ENCODE measurements around the gene SCART1. TPM values are rescaled to one million over a fixed set of nuclear protein-coding genes. Genes with fewer than 3 reads are reported as not detected.

SCART1 gene
- total and polyA plus RNA-seq, 3 donors from 2014 or later: 1.6 to 13.1 (median 11.6) TPM

DNA sequence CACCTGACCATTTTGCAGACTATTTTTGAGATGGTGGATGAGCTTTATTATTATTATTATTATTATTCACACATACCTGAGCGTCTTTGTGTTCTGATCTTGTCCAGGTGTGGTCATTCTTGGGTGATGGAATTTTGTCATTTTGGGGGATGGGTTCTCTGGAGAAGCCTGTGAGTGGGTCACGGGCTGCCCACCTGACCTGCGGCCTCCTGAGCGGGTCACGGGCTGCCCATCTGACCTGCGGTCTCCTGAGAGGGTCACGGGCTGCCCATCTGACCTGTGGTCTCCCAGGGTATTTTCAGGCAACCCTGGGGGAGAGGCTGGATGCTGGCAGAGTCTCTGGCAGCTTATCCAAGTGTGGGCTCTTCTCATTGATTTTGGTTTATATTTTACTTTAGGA, 7.3 kb downstream of the SCART1 start:
- TF ChIP-seq, protein P1, sequence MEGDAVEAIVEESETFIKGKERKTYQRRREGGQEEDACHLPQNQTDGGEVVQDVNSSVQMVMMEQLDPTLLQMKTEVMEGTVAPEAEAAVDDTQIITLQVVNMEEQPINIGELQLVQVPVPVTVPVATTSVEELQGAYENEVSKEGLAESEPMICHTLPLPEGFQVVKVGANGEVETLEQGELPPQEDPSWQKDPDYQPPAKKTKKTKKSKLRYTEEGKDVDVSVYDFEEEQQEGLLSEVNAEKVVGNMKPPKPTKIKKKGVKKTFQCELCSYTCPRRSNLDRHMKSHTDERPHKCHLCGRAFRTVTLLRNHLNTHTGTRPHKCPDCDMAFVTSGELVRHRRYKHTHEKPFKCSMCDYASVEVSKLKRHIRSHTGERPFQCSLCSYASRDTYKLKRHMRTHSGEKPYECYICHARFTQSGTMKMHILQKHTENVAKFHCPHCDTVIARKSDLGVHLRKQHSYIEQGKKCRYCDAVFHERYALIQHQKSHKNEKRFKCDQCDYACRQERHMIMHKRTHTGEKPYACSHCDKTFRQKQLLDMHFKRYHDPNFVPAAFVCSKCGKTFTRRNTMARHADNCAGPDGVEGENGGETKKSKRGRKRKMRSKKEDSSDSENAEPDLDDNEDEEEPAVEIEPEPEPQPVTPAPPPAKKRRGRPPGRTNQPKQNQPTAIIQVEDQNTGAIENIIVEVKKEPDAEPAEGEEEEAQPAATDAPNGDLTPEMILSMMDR (IDR thresholded peaks at IDR 0.05): no peak
- TF ChIP-seq POLR2A (IDR thresholded peaks at IDR 0.05): no peak
- no peak for DNase-seq
- H3K27ac ChIP-seq: no peak overlapping the region
- no peaks in the 10 kb centered on the region for H3K9me3 ChIP-seq
- H3K36me3 ChIP-seq (ENCODE audit: low read depth, missing control alignments): no peaks in the 10 kb centered on the region
- no peaks in the 10 kb centered on the region for H3K27me3 ChIP-seq
- 91% methylated on average over 7 of the region's 7 CpGs for WGBS, 2 donors
- H3K4me3 ChIP-seq: no peak overlapping the region
- H3K4me1 ChIP-seq: no peaks in the 10 kb centered on the region
- intact Hi-C loops (cut with DNase I; ENCODE audit: low total_unique reads): no loop called here

DNA sequence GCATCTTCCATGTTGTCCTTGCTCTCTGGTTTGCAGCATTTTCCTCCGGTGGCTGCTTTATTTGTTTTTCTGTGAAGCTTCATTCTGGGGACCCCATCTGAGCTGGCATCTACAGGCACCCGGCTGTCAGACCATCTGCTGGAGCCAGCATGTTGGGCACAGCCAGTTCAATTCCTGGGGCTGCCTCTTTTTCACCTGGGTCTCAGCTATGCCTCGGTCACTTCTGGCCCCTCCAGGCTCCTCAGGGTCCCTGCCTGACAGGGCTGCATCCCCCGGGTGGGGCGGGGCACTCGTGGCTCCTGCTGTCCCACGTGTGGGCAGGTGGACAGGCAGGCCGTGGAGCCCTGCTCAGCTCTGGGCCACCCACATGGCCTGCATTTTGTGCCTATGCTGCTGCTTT, 8.1 kb downstream of the SCART1 start:
- H3K4me1 ChIP-seq: no peaks in the 10 kb centered on the region
- TF ChIP-seq, protein P1 (IDR thresholded peaks at IDR 0.05): no peak
- no peak for TF ChIP-seq POLR2A (IDR thresholded peaks at IDR 0.05)
- WGBS, 2 donors: 76 to 97% methylated on average over 3 to 8 of the region's 8 CpGs
- DNase-seq: no peak
- no peaks in the 10 kb centered on the region for H3K27me3 ChIP-seq
- intact Hi-C loops (cut with DNase I; ENCODE audit: low total_unique reads): no loop called here
- no peaks in the 10 kb centered on the region for H3K9me3 ChIP-seq
- H3K27ac ChIP-seq: no peak overlapping the region
- H3K4me3 ChIP-seq: no peak overlapping the region
- H3K36me3 ChIP-seq (ENCODE audit: low read depth, missing control alignments): no peaks in the 10 kb centered on the region

DNA sequence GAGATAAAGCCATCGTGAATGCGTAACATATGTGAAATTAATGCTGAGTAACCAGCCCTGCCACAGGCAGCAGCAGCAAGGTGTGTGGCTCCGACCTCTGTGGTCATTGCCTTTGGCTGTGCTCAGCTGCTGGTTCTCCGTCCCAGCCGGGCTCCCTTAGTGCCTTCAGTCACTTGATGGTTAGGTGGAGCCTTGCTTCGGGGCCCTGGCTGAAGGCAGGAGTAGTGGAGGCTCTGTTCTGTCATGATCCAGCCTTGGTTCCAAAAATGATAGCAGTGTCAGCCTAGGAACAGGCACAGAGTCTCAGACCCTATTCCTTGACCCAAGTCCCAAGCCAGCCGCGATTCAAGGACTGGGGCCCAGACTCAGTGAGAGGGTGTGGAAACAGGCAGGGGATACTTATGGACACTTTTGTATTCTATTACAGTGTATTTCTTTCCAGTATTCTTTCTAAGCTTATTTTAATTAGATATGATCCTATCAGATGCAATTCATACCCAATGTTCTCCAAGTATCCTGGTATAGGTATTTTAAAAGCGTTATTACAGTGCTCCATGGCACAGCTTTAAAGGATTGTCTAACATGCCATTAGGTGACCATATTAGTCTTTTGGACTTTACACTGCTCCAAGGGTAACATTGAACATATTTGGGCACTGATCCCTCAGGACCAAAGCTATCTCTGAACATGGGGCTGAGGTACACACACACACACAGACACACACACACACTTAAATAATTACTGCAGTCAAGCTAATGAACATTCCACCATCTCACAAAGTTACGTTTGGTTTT, 9.0 kb downstream of the SCART1 start:
- no peak overlapping the region for H3K4me3 ChIP-seq
- H3K27me3 ChIP-seq: no peaks in the 10 kb centered on the region
- H3K4me1 ChIP-seq: no peaks in the 10 kb centered on the region
- H3K27ac ChIP-seq: no peak overlapping the region
- TF ChIP-seq, protein P1 (IDR thresholded peaks at IDR 0.05): no peak
- no peak for TF ChIP-seq POLR2A (IDR thresholded peaks at IDR 0.05)
- intact Hi-C loops (cut with DNase I; ENCODE audit: low total_unique reads): no loop called here
- DNase-seq: no peak
- H3K36me3 ChIP-seq (ENCODE audit: low read depth, missing control alignments): no peaks in the 10 kb centered on the region
- H3K9me3 ChIP-seq: no peaks in the 10 kb centered on the region
- WGBS, 2 donors: 84 to 91% methylated on average over 10 of the region's 10 CpGs

DNA sequence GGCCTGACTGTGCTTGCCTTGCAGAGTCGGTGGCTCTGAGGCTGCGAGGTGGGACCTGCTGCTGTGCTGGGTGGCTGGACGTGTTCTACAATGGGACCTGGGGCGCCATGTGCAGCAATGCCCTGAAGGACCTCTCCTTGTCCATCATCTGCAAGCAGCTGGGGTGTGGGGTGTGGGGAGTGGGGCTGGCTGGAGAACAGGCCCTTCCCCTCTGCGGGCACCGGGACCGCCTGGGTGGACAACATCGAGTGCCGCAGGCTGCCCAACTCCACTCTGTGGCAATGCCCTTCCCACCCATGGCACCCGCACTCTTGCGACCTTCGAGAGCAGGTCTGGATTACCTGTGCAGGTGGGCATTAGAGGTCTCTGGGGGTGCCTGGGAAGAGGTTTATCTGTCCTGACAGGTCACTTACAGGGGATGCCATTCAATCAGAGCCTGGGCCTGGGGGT, 10.9 kb downstream of the SCART1 start:
- WGBS, 2 donors: 89 to 100% methylated on average over 3 to 12 of the region's 12 CpGs
- Histone ChIP-seq H3K9me3 (no peaks in the 10 kb centered on the region), H3K27me3 (no peaks in the 10 kb centered on the region), H3K4me1 (no peaks in the 10 kb centered on the region), H3K36me3 (ENCODE audit: low read depth, missing control alignments) (no peaks in the 10 kb centered on the region), H3K4me3 (no peak overlapping the region), H3K27ac (no peak overlapping the region)
- intact Hi-C loops (cut with DNase I; ENCODE audit: low total_unique reads): no loop called here
- no peak for TF ChIP-seq POLR2A (IDR thresholded peaks at IDR 0.05)
- TF ChIP-seq, protein P1 (IDR thresholded peaks at IDR 0.05): no peak
- DNase-seq: no peak
